ENCODE results near the gene MED12L.
"Not testable (repeated sequence)": the region's sequence is repeated elsewhere in the genome, so short reads cannot be mapped to it uniquely, and the experiment has no call there.

MED12L gene

DNA sequence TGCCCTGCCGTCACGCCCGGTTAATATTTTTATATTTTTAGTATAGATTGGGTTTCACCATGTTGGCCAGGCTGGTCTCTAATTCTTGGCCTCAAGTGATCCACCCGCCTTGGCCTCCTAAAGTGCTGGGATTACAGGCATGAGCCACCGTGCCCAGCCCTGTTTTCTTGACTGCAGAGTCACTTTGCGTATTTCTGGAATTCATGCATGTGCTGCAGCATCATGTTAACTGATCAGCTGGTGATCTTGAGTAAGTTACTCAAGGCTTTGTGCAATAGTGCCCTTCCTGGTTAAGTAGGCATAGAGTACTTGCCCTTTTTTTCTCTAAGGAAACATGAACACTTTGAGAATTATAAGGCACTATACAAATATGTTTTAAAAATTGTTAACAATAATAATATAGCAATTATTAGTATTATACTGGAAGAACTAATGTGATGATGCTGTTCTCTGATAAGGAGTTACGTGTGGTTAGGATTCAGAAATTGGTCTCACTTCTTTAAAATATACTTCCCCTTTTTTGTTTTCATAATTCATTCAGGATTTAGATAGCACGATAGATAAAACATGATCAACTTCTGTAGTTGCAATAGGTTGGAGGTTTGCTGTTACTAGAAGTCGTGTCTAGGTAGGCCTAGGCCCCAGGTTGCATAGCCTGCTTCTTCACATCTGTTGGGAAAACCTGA, 83.9 kb downstream of the MED12L start:
- H3K27me3 ChIP-seq (ENCODE audit: control insufficient read depth, insufficient read depth, low read length) = no peaks in the 10 kb centered on the region
- TF ChIP-seq, protein P1, sequence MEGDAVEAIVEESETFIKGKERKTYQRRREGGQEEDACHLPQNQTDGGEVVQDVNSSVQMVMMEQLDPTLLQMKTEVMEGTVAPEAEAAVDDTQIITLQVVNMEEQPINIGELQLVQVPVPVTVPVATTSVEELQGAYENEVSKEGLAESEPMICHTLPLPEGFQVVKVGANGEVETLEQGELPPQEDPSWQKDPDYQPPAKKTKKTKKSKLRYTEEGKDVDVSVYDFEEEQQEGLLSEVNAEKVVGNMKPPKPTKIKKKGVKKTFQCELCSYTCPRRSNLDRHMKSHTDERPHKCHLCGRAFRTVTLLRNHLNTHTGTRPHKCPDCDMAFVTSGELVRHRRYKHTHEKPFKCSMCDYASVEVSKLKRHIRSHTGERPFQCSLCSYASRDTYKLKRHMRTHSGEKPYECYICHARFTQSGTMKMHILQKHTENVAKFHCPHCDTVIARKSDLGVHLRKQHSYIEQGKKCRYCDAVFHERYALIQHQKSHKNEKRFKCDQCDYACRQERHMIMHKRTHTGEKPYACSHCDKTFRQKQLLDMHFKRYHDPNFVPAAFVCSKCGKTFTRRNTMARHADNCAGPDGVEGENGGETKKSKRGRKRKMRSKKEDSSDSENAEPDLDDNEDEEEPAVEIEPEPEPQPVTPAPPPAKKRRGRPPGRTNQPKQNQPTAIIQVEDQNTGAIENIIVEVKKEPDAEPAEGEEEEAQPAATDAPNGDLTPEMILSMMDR (IDR thresholded peaks at IDR 0.05) = no peak
- H3K9me3 ChIP-seq (ENCODE audit: control insufficient read depth, low read length) = no peaks in the 10 kb centered on the region
- H3K4me3 ChIP-seq (ENCODE audit: low read depth, low read length) = no peak overlapping the region
- H3K4me2 ChIP-seq (ENCODE audit: low read length) = no peak overlapping the region
- no peak overlapping the region for H2AFZ ChIP-seq
- H3K9ac ChIP-seq = no peak overlapping the region
- H3K27ac ChIP-seq = no peak overlapping the region
- H3K79me2 ChIP-seq = no peaks in the 10 kb centered on the region
- no peaks in the 10 kb centered on the region for H3K36me3 ChIP-seq (ENCODE audit: control insufficient read depth, insufficient read depth, low read length)
- no peaks in the 10 kb centered on the region for H3K4me1 ChIP-seq

- H2AFZ ChIP-seq; H3K27ac ChIP-seq; H3K36me3 ChIP-seq (ENCODE audit: control insufficient read depth, insufficient read depth, low read length); H3K79me2 ChIP-seq; H3K4me3 ChIP-seq (ENCODE audit: low read depth, low read length); H3K27me3 ChIP-seq (ENCODE audit: control insufficient read depth, insufficient read depth, low read length); H3K4me2 ChIP-seq (ENCODE audit: low read length); H3K9ac ChIP-seq; H3K9me3 ChIP-seq (ENCODE audit: control insufficient read depth, low read length); H3K4me1 ChIP-seq: not testable (repeated sequence)
Observed at GRCh38 chr3:151169948-151170679, 84.7 kb downstream of the MED12L start.

DNA sequence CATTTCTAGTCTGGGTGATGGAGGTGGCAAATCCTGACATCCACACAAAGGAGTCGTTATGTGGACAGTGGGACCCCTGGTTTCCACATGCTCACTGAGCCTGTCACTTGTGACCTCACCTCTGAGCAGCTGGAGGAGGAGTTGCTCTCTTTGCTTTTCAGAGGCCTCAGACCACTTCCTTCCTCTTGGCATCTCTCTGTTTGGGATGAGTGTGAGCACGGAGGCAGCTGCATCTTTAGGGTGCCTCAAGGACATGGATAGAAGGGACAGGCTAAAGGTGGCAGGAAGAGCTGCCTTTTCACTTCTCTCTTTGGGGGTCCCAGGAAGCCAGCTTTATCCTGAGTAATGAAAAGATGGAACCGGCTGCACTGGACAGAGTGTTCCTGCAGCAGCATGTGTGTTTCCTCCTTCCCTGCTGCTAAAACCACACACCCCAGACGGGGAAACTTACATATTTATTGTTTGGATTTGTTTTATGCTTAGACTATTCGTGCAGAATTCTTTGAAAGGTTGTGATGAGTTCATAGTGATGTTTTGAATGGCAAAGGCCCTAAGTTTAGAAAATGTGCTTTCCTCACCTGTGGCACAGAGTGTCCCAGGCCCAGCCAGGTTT, 85.8 kb downstream of the MED12L start:
- no peaks in the 10 kb centered on the region for H3K27me3 ChIP-seq (ENCODE audit: control insufficient read depth, insufficient read depth, low read length)
- no peak overlapping the region for H3K4me3 ChIP-seq (ENCODE audit: low read depth, low read length)
- H3K4me1 ChIP-seq = no peaks in the 10 kb centered on the region
- H2AFZ ChIP-seq = no peak overlapping the region
- TF ChIP-seq, protein P1 (IDR thresholded peaks at IDR 0.05) = no peak
- H3K79me2 ChIP-seq = no peaks in the 10 kb centered on the region
- no peak overlapping the region for H3K9ac ChIP-seq
- H3K9me3 ChIP-seq (ENCODE audit: control insufficient read depth, low read length) = no peaks in the 10 kb centered on the region
- no peaks in the 10 kb centered on the region for H3K36me3 ChIP-seq (ENCODE audit: control insufficient read depth, insufficient read depth, low read length)
- H3K4me2 ChIP-seq (ENCODE audit: low read length) = no peak overlapping the region
- no peak overlapping the region for H3K27ac ChIP-seq

- Histone ChIP-seq H3K4me1 (peaks cover under 1% of the 10 kb centered on the region), H3K27ac (no peak overlapping the region), H3K9me3 (ENCODE audit: control insufficient read depth, low read length) (no peaks in the 10 kb centered on the region), H2AFZ (no peak overlapping the region), H3K4me3 (ENCODE audit: low read depth, low read length) (no peak overlapping the region), H3K4me2 (ENCODE audit: low read length) (no peak overlapping the region), H3K79me2 (no peaks in the 10 kb centered on the region), H3K27me3 (ENCODE audit: control insufficient read depth, insufficient read depth, low read length) (no peaks in the 10 kb centered on the region), H3K9ac (no peak overlapping the region), H3K36me3 (ENCODE audit: control insufficient read depth, insufficient read depth, low read length) (no peaks in the 10 kb centered on the region)
- TF ChIP-seq, protein P1 (IDR thresholded peaks at IDR 0.05) = no peak
Observed at GRCh38 chr3:151174351-151174750, 88.9 kb downstream of the MED12L start.

- Histone ChIP-seq H3K4me3 (ENCODE audit: low read depth, low read length) (no peak overlapping the region), H3K36me3 (ENCODE audit: control insufficient read depth, insufficient read depth, low read length) (no peaks in the 10 kb centered on the region), H3K27me3 (ENCODE audit: control insufficient read depth, insufficient read depth, low read length) (no peaks in the 10 kb centered on the region), H3K4me1 (peaks cover 3% of the 10 kb centered on the region), H3K9me3 (ENCODE audit: control insufficient read depth, low read length) (no peaks in the 10 kb centered on the region), H2AFZ (no peak overlapping the region), H3K79me2 (no peaks in the 10 kb centered on the region), H3K4me2 (ENCODE audit: low read length) (no peak overlapping the region), H3K27ac (no peak overlapping the region), H3K9ac (no peak overlapping the region)
- TF ChIP-seq, protein P1 (IDR thresholded peaks at IDR 0.05) = no peak
Observed at GRCh38 chr3:151175952-151176351, 90.5 kb downstream of the MED12L start.
